GM18519 (cell line): ENCODE measurements around the gene RAD51B.

ENCODE experiments used
- ATAC-seq: cut with Tn5 transposase; IDR thresholded peaks from one replicate; pipeline ENCODE4 v1.9.1; 2021; ENCODE audit warnings: mild to moderate bottlenecking, moderate library complexity; ENCODE audit not compliant: unreplicated experiment, low FRiP score

RAD51B gene

GRCh38 chr14:68461086-68461485 is 641.5 kb downstream of the RAD51B start:
- no peak for ATAC-seq

DNA sequence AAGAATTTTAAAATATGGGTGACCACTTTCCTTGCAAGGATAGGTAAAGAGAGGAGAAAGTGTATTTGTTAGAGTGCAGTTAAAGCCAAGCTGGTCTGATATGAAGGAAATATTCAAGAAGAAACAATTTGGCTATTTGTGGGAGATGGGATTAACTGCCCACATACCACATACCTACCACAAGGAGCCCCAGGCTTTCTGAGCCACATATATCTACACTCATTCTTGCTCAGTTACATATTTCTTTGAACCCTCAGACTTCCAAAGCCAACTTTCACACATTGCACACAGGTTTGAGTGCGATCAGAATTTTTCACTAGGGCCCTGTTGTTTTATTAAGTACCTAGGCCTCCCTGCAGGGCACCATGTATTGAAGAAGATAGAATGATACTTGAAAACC is 643.1 kb downstream of the RAD51B start:
- ATAC-seq, result no peak

GRCh38 chr14:68463299-68463698 is 643.7 kb downstream of the RAD51B start:
- ATAC-seq, result no peak

- ATAC-seq, result no peak
Measured at GRCh38 chr14:68463705-68464374, 644.3 kb downstream of the RAD51B start.

GRCh38 chr14:68464711-68465110 is 645.1 kb downstream of the RAD51B start:
- no peak for ATAC-seq

DNA sequence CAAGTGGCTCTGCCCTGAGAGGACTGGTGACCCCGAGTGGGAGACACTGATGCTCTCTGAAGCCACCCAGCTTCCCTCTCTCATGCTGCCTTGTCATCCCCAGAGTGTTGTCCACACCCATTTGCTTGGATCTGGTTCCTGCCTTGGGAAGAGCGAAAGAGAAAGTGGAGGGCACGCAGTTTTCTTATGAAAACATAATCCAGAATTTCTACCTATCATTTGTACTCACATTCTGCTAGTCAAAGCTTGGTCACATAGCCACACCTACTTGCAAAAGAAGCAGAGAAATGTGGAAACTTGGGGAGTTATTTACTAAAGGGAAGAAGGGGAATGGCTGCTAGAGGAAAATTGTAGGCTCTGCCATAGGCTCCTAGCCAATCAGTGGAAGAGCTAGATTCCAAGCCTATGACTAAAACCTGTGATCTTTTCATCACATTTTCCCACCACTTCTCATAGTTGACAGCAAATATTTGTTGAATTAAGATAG is 647.0 kb downstream of the RAD51B start:
- no peak for ATAC-seq

DNA sequence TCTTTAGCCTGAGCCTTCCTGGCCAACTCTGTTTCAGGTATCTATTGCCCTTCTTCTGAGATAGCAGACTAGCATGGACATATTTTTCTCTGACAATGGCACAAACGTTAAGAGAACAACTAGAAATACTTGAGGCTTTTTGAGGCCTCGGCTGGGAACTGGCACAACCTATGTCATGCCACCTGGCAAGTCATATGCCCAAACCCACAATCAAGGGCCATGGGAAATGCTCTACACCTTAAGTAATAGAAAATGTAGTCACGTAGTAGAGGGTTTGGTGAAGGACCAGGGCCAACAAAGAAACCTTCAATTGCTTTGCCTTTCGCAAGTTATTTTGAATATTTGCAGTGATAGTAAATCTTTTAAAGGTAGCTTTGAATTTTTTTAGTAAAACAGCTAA is 647.8 kb downstream of the RAD51B start:
- no peak for ATAC-seq

- no peak for ATAC-seq
Measured at GRCh38 chr14:68468437-68469207, 649.0 kb downstream of the RAD51B start.

DNA sequence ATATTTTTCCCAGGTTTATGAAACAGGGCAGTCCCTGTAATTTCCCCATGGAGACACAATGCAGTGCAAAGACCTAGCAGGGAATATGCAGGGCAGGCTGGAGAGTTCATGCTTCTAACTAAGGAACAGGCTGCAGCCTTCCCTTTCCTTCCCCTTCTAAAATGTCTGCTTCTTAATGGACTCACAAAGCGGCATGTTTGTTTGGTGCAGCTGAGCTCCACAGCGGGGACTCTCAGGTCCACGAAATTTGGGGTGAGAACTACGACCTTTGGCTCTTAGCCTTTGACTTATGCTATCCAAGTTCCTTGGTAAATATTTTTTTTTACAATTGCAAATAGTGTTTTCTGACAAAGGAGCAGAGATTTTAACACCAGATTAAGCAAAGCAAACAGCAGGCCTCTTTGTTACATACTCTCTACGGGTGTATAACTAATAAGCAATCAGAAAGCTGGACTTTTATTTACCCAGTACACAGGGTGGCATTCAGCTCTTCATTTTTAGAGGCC is 649.7 kb downstream of the RAD51B start:
- ATAC-seq, result no peak

GRCh38 chr14:68470361-68470760 is 650.8 kb downstream of the RAD51B start:
- no peak for ATAC-seq

DNA sequence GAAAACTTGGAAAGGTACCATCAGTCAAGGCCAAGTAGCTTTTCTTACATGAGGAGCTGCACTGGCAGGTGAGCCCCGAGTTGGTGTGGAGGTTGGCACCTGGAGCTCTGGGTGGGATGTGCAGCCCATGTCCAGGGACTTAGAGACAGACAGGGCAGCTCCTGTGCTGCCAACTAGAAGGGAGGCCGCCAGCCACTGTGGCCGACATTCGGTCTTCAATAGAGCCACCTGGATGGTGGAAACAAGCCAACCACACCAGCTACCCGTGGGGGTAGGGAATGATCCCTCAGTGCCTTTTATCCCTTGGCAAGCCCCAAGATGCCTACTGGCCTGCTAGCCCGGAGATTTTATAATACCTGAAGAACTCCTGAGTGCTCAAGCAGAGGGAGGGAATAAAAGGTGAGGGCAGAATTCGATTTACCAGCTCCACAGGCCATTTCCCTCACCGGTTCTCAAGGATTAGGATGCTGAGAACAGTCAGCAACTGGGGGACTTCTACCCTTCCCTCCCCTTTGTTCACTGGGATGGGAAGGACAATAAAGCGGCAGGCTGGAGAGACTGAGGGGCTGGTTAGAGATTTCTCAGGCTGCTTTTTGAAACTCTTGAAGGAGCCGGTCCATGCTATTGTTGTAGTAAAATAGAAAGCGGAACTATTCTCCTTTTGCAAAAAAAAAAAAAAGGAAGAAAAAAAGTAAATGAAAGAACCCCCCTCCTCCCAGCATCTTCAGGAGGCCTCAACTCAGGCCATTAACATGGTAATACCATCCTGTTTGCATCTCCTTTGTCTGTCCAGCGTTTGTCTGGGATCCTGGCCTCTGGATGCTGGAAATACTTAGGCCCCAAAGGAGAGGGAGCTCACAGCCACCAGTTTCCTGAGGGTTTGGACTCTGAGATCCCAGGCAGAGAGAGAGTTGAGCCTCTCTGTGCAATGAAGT is 651.7 kb downstream of the RAD51B start:
- no peak for ATAC-seq

- ATAC-seq, result no peak
Measured at GRCh38 chr14:68471964-68472508, 652.5 kb downstream of the RAD51B start.

DNA sequence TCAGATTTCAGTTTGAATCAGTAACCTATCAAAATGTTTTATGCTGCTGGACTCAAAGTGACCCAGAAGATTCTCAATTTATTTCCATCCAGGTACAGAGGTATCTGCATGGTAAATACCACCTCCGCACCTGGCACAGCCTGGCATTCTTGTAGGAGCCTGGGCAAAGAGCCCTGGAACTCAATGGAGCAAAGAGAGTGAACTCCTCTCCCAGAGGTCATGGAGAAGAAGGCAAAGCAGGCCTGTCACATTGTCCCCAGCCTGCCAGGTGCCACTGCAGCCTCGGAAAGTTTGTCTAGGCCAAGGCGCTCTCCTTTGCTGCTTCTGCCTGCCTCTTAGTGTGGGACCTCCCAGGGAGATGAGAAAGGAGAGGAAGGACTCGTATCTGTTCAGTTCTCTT is 653.5 kb downstream of the RAD51B start:
- no peak for ATAC-seq

DNA sequence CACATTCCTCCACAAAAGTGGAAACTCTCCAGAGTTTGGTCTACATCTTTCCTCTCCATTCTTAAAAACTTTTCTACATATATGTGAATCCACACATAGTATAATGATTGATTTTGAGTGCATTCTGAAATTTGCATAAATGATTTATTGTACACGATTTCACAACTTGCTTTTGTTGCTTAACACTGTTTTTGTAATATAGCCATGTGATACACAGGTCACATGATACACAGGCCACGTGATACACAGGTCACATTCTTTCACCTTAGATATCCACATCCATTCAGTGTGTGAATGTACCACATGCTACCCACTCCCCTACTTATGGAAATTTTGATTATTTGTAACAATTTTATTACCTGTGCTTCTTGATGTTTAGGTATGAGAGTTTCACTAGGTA is 654.2 kb downstream of the RAD51B start:
- ATAC-seq, result no peak

DNA sequence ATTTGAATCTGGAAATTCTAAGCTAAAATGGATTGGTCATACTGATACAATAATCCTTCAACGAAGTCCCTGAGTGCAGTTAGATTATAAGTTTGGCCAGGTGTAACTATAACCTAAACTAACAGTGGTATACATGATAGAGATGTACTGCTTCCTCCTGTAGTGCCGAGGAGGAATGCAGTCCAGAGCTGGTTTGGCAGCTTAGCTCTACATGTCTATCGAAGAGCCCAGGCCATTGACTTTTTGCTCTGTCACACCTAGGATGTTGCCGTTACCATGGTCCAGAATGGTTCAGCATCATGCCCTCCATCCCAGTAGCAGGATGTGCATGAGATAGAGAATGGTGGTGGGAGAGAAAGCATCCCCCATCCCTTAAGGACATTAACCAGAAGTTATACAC is 655.2 kb downstream of the RAD51B start:
- no peak for ATAC-seq

DNA sequence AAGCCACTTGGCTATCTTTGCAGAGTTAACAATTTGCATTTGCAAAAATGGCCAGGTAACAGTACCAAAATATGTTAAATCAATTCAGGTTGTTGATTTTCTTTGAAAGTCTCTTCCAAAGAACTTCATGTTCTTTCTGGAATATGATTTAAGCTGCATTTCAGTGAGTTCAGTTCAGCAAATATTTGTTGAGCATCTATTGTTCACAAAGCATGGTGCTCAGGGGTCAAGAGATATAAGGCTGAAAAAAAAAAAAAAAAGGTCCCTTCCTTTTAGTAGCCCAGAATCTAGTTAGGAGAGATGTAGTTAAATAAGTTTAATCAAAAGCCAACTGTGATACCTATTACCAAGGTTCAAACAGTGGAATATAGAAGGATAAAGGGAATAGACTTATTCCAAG is 656.2 kb downstream of the RAD51B start:
- ATAC-seq, result no peak

DNA sequence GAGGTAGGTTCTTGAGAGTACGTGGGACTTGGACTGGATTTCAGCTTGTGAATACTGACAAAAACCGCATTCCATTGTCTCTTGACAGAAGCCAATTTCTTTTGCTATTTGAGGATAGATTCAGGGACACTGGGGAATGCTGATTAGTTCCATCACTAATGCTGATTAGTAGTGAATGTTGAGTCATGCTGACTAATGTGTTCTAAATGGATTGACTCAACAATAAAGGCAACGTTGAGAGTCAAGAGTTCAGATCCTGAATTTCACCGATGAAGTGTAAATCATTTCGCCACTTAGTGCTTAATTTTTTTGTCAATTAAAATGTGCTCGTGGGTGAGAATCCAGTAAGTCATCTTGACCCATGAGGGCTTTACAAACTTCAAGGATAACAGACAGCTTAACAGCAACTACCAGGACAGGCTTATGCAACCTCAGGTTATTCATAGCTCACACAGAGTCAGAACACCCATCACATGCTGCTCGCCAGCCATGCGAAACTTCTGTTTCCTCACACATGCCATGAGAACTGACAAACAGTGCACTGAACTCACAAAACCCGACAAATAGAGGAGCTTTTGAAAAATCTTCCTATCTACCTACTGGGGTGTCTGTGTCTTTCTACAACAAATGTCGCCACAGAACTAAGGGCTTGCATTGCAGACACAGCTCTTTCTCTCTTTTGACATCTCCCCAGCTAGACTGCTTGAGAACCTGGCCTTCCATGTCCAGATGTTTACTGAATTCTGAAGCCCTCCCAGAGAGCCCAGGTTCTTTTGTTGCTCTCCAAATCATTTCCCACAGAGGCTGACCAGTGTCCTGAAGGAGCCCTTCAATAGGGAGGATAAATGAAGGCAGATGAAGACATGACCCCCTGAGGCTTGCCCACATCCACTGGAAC is 656.9 kb downstream of the RAD51B start:
- peak; percentile 72 for ATAC-seq

GRCh38 chr14:68477110-68477455 is 657.5 kb downstream of the RAD51B start:
- no peak for ATAC-seq

DNA sequence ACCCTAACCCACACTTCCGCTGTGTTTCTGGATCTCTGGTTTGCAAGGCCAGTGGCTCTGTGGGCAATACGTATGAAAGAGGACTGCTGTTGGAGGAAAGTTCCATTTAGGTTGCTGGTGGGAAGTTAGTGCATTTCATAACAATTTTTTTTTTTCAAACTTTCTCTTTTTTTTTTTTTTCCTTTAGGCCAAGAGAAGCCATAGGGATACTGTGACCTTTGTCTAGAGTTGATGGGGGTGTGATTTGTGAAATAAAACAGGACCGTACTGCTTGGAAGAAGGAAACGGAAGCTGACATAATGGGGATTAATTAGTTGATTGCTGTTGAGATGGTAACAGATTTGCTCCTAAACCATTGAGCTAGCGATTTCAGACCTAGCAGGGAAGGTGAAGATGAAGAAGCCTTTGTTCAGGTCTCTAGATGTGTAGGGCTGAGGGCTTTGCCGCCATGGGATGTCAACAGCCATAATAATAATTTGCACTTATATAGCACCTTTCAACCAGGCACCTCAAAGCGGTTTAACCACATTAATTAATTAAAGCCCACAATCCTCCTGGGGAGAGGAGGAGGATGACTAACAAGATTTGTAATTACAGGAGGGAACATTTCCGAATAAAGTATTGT is 658.0 kb downstream of the RAD51B start:
- ATAC-seq, result no peak
